Activated T-helper 1 cell treated with Interleukin-2 at 50 U/mL for 16 hours (primary cell): ENCODE results near the gene NFXL1.

ENCODE experiments used
- DNase-seq: peaks from one replicate; pipeline ENCODE4 v3.0.0-alpha.2; 2020; ENCODE audit warnings: low read depth

The NFXL1 gene

DNA sequence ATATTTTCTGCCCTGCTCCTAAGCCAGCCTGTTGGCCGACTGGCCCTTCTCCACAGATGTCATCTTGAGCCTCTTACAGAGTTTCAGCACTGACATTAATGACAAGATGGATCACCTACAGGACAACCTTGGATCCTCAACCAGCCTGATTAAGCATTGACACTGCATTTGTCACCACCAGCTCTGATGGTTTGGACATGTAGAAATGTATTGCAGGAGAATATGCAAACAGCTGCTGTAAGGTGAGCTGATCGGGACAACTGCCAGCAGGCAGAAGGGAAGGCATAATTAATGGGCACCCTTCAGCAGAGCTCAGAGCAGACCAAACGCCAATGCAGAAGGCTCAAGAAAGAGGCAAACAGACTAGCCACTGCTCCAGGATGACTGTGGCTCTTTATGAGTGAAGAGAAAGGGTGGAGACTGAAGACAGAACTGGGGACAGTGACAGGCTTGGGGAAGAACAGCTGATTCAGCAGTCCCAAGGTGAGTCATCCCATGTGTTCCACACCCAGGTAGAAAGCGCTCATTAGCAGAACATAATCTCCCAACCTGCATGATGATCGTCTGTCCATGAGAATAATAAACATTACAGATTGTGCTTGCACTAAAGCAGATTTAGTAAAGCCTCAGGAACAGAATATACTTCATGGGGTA is 83.2 kb downstream of the NFXL1 start:
- DNase-seq = no peak

DNA sequence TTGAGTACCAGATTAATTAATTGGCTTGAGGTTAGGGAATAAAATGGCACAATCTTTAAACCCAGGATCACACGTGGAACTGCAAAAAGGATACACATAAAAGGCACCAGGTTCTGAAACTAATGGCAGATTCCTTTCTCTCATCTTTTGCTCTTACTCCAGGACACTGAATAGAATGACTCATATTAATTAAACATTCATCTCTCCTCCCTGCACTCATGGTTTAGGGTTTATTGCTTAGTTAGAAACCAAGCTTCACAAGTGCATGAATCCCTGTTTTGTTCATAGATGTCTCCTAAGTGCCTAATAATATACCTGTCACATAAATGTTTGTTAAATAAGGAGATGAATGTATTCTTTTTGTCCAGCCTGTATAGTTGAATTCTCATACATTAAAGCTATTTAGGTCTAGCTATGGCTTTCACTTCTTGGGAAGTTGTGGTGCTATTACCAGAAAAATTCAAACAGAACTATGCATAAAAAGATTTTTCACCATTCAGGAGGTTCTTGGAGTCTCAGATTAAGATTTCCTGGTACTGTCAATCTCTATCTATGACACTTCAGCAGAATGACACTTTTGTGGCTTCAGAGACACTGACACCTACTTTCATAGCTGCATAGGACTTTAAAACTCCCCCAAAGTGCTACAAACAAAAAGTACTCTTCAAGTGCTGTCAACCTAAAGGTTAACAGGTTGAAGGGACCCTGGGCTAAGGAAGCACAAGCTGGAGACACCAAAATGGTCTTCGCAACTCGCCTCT is 83.9 kb downstream of the NFXL1 start:
- DNase-seq = no peak

DNA sequence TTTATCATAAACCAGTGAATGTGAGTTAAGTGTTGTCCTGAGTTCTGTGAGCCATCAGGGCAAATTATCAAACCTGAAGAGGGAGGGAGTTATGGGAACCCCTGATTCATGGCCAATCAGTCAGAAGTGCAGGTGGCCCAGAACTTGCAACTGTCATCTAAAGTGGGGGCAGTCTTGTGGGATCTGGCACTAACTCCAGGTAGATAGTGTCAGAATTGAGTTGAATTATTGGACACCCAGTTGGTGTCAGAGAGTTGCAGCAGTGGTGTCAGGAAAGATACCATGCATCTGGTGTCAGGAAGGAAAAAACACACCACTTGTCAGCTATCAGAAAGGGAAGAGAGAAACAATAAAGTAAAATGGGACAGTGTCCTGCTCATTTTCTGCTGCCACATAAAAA is 84.9 kb downstream of the NFXL1 start:
- DNase-seq = no peak

DNA sequence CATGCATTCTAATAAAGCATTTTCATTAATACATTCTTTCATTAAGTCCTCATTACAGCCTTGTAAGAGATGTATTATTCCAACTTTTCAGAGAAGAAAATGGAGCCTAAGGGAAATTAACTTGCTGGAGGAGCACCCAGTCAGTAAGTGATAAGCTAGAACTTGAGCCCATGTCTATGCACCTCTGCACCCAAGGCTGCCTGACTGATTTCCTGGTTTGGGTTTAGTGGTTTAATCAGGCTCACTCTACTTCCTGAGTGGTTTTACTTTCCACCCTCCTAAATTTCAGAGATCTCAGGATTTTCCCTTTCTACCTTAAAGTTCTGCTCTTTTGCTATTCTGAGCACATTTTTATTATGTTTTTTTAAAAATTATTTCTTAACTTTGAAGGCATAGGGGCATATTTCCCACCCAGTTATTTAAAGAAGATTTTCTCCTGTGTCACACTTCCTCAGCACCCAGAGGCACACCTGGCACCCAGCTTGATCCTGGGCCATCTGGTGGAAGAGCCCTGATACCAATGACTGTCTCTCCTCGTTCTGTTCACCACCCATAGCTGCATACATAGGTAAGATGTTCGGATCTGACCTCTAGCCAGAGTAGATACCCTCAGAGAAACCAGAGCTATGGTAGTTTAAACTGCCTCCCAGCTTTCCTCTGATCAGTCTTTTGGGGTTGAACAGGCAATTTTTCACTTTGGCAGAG is 86.9 kb downstream of the NFXL1 start:
- no peak for DNase-seq

DNA sequence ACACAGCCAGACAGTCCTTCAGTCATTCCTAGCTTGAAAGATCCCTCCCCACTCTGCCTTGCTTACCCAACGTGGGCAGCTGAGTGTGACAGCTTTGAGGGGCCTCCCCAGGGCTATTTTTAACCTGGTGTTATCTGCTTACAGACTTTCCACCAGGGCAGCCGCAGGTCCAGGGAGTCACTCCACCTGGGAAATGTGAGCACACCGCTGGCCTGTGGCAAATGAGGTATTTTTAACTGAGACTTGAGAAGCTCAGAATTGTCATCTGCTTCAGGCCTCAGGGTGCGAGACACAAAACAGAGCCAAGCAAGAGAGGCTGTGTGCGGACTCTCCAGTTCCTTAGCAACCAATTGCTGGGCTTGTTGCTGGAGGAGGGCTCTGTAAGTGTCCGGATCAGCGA is 89.5 kb downstream of the NFXL1 start:
- DNase-seq = no peak

DNA sequence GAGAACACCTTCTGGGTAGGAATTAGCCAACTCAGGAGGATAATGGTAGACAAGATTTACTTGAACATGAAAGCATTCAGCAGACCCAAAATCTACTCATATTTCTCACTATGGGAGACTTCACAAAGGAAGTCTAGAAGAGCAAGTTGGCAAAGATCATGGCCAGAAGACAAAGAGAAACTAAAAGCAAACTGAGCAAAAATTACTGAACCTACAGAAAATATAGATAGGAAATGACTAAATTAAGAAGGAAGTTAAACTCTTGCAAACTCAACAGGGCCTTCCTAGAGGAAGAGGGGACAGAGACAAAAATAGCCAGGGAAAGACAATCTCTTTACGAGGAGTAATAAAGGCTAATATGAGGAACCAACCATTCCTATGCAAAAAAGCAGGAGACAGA is 95.2 kb downstream of the NFXL1 start:
- no peak for DNase-seq

DNA sequence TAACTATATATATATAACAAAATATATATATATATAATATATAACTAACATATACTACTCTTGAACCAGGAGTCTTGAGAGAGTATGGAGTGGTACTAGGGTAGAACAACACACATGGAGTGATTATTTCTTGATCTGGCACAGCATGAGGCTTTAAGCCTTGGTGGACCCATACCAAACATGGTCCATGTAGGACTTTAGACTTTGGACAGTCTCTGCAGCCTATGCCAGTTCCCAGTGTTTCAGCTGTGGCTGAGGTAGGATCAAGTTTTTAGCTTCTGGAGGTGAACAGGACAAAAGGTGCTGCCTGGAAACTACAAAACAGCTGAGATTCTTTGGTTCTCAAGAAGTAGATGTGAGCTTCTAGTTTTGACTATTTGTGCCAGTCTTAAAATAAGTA is 97.1 kb downstream of the NFXL1 start:
- DNase-seq = no peak

DNA sequence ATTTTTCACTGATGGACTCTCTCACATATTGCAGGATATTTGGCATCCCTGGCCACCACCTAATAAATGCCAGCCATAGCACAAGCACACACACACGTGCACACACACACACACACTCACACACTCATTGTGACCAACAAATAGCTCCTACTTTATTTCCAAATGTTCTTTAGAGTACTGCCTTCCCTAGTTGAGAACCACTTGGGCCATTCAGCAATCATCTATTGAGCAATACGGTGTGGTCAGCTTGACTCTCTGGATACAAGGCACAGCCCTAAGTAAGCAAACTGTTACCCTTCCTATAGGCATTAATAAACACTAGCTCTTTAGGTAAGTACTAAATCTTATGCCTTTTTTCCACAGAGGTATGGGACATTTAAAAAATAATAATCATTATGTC is 97.6 kb downstream of the NFXL1 start:
- no peak for DNase-seq

DNA sequence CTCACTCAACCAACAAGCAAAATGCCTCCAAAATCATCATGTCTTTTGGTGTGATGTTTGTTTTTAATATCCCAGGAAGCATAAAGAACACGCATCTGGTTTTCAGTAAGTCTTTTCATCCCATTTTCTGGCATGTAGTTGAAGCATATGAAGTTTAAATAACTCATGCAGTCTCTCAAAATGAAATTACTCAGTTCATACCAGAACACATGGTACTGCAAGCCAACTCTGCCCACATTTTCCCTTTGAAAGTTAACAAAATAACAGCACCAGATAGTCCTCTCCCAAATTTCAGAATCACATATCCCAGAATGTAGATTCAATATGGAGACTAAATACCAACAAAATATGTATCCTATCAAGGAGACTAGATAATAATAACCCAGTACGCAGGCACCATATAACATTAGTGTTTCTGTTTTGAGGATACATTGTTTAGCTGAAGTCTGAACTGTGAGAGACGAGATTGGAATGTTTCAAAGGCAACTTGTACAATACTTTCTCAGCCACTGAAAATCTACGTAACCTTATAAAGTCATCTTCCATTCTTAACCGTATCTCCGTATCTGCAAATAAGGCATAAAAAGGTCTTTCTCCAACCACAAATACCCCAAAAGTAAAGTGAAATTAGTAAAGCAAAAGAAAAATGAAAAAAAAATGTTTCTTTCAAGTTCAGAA is 99.6 kb downstream of the NFXL1 start:
- DNase-seq = no peak

DNA sequence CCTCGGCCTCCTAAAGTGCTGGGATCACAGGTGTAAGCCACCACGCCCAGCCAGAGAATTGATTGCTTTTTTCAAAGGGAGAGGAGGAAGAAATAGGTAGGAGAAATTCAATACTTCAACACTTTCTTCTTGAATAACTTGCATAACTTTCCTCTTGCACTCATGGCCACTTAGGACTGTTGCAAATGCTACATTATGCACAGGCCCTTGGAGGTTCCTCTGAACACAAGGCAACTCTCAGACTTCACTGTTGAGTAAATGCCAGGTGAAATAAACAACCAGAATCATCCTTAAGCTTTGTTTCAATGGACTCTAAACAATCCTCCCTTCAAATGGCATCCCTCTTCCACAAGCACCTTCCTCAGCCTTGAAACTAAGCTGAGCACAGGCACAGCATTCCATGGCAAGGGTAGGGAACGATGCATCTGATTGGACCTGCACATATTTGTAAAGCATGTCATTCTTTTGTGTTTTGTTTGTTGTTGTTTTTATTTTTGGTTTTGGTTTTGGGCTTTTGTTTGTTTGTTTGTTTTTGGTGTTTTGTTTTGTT is 104.7 kb downstream of the NFXL1 start:
- no peak for DNase-seq

DNA sequence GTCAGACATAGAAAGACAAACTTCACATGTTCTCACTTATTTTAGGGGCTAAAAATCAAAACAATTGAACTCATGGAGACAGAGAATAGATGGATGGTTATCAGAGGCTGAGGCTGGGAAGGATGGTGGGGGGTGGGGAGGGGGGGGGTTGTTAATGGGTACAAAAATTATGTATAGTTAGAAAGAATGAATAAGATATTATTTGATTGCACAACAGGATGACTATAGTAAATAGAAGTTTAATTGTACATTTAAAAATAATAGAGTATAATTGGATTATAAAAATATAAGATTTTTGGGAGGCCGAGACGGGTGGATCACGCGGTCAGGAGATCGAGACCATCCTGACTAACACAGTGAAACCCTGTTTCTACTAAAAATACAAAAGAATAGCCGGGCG is 109.8 kb downstream of the NFXL1 start:
- no peak for DNase-seq

DNA sequence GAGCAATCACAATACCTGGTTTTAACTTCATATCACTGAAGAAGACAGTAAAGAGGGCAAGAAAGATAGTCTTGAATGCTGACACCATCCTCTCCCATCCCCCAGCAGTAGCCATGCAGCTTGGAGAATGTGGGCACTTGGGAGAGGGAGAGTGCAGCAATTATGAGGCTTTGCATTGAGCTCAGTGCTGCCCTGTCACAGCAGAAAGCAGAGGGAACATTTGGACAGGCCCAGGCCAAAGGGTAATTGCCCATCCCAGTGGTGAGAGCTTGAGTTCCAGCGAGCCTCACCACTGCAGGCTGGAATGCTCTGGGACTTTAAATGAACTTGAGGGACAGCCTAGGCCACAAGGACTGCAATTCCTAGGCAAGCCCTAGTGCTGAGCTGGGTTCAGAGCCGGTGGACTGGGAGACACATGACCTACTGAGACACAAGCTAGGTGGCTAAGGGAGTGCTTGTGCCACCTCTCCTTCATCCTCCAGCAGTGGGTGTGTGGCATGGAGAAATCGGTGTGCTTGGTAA is 112.8 kb downstream of the NFXL1 start:
- DNase-seq = no peak

DNA sequence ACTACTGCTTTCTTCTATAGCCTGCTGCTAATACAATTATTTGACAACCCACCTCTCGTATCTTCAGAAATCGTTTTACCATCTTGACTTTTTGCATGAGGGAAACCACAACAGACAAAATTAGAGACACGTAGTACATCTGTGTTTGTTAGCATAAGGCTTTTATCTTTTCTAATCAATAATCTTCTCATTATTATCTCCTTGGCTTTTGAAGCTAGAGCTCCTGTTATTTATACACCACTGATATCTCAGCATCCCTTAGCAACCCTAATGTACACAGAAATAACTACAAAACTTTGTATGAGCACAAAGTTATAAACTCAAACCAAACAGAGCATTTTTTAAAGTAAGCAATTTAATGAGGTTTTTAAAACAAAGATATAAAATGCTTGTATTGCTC is 116.2 kb downstream of the NFXL1 start:
- no peak for DNase-seq
